BE2C (cell line): ENCODE data around the gene CEL.

Experiments
- DNase-seq: peaks from one replicate; pipeline ENCODE4 v3.0.0-alpha.2; 2020
- H3K27me3 ChIP-seq: fragments of 250-450 bp; sonication (Bioruptor Pico); 2 replicates; pipeline ENCODE4 v1.5.1; 2020; ENCODE audit warnings: mild to moderate bottlenecking
- H3K36me3 ChIP-seq: fragments of 250-450 bp; sonication (Bioruptor Pico); 2 replicates; pipeline ENCODE4 v1.5.1; 2020; ENCODE audit warnings: mild to moderate bottlenecking
- H3K4me1 ChIP-seq: fragments of 250-450 bp; sonication (Bioruptor Pico); 2 replicates; pipeline ENCODE4 v1.5.1; 2020
- H3K4me3 ChIP-seq: 2 replicates; pipeline ENCODE4 v1.5.1; 2011; ENCODE audit warnings: low read depth, low read length
- H3K9me3 ChIP-seq: fragments of 250-450 bp; sonication (Bioruptor Pico); 2 replicates; pipeline ENCODE4 v1.5.1; 2020
- TF ChIP-seq, protein P1 (sequence below): IDR thresholded peaks from 2 replicates; pipeline ENCODE4 v1.5.1; 2012; ENCODE audit warnings: mild to moderate bottlenecking, low read depth, low read length

CEL gene

DNA sequence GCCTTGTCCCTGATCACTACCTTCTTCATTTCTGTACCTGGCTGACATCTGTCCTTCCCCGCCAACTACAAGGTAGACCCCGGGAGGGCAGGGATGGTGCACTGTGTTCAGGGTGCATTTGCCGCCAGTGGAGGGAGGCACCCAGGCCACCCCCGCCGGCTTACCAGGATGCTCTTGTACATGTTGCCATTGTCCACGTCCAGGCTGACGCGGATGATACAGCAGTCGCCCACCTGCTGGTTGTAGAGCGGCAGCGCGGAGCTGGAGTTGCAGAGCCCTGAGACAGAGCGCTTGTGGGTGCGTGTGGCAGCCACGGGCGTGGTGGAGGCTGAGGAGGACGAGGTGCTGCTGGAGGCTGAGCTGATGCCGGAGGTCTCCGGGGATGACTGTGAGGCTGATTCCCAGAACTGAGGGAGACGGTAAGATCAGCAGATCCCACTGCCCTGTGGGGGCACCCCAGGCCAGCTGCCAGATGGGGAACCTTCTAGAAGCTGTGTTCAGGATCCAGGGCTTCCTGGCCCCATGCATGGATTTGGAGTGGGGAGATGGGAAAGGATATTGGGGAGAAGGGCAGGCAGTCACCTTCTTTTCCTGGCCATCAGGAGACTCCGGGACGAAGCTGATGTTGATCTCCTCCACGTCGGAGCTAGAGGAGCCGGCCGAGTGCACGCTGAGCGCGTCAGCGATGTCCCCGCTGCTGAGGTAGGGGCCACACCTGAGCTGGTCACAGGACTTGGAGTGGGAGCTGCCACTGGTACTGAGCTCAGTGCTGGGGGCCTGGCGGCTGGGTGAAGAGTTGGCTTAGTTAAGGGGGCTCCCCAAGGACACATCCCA, 39.8 kb downstream of the CEL start:
- Histone ChIP-seq H3K4me3 (no peak overlapping the region), H3K27me3 (no peaks in the 10 kb centered on the region), H3K36me3 (peaks cover 96% of the 10 kb centered on the region), H3K9me3 (no peaks in the 10 kb centered on the region), H3K4me1 (no peaks in the 10 kb centered on the region)
- TF ChIP-seq, protein P1, sequence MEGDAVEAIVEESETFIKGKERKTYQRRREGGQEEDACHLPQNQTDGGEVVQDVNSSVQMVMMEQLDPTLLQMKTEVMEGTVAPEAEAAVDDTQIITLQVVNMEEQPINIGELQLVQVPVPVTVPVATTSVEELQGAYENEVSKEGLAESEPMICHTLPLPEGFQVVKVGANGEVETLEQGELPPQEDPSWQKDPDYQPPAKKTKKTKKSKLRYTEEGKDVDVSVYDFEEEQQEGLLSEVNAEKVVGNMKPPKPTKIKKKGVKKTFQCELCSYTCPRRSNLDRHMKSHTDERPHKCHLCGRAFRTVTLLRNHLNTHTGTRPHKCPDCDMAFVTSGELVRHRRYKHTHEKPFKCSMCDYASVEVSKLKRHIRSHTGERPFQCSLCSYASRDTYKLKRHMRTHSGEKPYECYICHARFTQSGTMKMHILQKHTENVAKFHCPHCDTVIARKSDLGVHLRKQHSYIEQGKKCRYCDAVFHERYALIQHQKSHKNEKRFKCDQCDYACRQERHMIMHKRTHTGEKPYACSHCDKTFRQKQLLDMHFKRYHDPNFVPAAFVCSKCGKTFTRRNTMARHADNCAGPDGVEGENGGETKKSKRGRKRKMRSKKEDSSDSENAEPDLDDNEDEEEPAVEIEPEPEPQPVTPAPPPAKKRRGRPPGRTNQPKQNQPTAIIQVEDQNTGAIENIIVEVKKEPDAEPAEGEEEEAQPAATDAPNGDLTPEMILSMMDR = no peak
- DNase-seq = no peak

DNA sequence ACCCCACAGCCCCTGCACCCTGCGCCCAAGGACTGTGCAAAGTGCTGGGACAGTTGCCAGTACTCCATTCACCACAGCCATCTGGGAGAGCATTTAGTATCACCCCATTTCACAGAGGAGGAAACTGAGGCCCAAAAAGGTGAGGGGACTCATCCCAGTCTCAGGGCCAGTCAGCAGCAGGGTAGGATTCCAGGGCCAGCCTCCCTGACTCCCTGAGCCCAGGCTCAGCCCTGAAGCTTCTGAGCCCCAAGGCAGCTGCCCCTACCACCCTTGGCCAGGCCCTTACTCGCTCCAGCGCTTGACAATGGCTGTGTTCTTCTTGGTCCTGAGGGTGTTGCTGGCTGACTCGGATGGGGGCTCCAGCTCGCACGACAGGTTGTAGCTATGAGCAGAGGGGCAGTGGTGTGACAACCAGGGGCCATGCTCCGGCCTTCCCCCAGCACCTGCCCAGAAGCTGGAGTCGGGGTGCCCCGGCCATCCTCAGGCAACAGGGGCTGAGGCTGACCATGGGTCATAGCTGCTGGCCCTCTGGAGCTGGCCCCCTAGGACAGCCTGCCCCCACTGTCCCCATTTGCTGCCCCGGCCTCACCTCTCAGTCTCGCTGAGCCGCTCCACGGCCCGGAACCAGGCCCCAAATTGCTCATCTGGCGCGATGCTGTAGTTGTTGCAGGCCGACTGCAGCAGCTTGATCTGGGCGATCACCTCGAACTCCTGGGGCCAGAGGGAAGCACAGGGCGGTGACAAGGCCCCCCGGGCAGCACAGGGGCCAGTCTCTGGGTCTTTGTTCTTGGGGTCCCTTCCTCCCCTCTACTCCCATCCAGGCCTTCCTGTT, 40.6 kb downstream of the CEL start:
- no peak for DNase-seq
- H3K27me3 ChIP-seq = no peaks in the 10 kb centered on the region
- H3K4me3 ChIP-seq = no peak overlapping the region
- peaks cover 96% of the 10 kb centered on the region for H3K36me3 ChIP-seq
- H3K4me1 ChIP-seq = no peaks in the 10 kb centered on the region
- TF ChIP-seq, protein P1 = no peak
- no peaks in the 10 kb centered on the region for H3K9me3 ChIP-seq

DNA sequence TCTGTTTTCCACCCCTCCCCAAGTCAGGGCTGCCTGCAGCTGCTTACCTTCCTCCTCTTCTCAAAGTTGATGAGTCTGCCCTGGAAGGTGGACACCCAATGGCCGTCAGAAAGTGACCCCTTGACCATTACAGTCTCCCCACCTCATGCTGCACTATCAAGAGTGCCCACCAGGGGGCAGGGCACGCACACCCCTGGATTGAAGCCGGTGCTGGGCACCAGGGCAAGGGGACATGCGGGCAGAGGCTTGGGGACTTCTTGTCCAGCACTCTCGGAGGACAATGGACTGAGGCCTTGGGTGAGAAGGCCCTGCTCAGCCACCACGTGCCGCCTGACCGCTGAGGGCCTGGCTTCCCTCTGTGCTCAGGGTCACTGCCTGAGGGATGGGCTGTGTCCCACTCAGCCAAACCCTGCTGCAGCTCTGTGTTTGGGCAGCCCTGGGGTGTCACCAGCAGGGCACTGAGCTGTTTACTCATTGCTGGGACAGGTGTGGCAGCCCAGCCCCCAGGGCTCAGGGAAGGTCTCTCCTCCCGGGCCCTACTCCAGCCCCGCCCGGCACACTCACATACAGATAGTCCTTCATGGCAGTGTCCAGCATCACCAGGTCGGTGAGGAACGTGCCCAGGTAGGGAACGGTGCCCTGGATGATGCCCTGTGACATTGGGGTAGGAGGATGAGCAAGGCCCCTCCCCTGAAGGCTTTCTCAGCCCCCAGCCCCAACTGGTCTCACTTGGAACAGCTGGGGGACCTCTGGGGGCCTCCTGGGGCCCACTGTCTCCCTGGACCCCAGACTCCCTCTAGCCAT, 41.6 kb downstream of the CEL start:
- peak; percentile 67 for DNase-seq
- Histone ChIP-seq H3K36me3 (peaks cover 96% of the 10 kb centered on the region), H3K4me3 (no peak overlapping the region), H3K27me3 (no peaks in the 10 kb centered on the region), H3K9me3 (no peaks in the 10 kb centered on the region), H3K4me1 (no peaks in the 10 kb centered on the region)
- TF ChIP-seq, protein P1 = peak; percentile 93

DNA sequence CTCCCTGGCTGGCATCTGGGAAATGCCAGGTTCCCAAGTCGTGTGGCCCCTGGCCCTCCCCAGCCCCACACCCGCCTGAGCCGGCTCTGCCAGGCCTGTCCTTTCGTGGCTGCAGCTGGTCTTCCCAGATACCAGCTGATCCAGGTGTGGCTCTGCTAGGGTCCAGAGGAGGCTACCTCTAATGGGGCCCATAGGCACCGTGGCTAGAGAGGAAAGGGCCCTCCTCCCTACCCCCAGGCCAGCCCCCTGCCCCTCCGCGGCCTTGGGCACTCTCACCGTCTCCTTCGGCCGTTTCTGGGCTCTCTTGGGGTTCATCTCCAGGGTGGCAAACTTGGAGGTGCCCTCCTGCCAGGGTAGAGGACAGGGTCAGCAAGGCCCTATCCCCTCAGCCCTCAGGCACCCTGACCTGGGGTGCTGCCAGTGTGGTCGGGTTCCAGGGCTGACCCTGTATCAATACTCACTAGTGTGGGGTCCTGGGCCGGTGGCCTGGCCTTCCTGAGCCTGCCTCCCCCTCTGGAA, 42.3 kb downstream of the CEL start:
- Histone ChIP-seq H3K36me3 (peaks cover 96% of the 10 kb centered on the region), H3K27me3 (no peaks in the 10 kb centered on the region), H3K4me3 (no peak overlapping the region), H3K9me3 (no peaks in the 10 kb centered on the region), H3K4me1 (no peaks in the 10 kb centered on the region)
- TF ChIP-seq, protein P1 = no peak
- DNase-seq = no peak

DNA sequence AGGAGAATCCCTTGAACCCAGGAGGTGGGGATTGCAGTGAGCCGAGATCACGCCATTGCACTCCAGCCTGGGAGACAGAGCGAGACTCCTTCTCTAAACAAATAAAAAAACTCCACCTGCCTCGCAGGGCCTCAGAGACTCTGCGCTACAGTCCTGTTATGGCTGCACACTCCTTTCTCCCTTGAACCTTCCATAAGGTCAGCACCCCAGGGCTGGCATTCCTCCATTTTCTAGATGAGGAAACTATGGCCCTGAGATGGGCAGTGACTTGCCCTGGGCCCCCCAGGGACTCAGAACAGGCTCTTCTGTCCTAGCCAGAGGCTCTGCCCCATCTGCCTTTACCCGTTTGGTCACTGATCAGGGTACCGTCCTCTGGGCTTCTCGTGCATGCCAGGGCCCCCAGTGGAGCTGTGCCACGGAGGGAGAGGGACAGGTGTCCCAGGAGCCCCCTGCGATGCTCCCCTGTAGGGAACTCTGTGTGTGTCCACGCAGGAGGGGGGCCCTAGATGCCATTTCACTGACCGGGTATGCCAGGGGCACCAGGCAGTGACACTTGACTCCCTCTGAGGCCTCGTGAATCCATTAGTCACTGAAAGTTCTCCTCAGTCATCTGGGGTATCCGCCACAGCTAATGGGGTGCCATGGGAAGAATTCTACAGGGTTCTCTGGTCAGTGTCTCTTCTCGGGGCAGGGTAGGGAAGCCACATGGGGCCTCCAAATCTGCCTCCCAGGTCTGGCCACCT, 43.1 kb downstream of the CEL start:
- DNase-seq = no peak
- TF ChIP-seq, protein P1 = no peak
- Histone ChIP-seq H3K27me3 (no peaks in the 10 kb centered on the region), H3K4me3 (no peak overlapping the region), H3K4me1 (no peaks in the 10 kb centered on the region), H3K9me3 (no peaks in the 10 kb centered on the region), H3K36me3 (peaks cover 96% of the 10 kb centered on the region)
